GM18868 (cell line): ENCODE data around the gene ACVR1B.

Source experiments
- ATAC-seq: cut with Tn5 transposase; IDR thresholded peaks from one replicate; pipeline ENCODE4 v1.9.1; 2021; ENCODE audit warnings: mild to moderate bottlenecking, moderate library complexity; ENCODE audit not compliant: unreplicated experiment

Gene ACVR1B

DNA sequence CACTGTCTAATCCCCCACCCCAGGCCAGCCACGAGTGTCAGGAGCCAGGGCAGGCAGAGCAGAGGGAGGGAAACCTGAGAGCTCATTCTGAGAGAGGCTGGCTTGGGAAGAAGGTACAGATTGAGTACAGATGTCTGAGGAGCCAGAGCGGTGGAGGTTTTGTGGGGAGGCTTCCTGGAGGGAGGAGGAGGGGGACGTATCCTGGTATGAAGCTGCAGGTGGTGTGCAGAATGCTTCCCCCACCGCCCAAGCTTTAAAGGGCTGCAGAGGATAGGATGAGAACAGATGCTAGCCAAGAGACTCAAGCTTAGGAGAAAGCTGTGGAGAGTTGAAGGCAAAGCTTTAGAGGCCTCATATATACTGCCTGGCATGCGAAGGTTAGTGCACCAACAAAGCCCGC is 52.1 kb downstream of the ACVR1B start:
- no peak for ATAC-seq

DNA sequence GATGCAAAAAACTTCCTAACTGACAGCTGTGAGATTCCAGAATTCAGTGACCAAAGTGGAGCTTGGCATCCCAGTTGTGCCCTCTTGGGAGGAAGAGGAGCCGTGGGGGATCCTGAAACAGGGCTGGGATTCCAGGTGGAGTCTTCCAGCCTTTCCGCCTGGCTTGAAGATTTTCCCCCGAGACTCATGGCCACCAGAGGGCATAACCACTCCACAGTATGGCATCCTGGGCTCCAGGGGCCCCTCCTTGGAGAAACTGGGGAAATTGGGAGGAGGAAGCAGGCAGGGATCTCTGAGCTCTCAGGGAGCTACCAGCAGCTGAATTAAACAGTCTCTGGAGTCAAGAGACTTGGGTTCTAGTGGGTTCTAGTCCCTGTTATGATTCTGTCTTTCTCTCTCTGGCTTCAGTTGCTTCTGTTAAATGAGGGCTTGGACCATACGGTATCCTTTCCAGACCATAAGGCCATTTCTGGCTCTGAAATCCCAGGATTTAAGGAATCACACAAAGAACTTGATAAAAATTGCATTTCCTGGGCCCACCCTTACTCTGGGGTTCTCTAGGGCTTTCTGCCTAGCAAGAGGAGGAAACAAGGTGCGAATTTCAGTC is 52.6 kb downstream of the ACVR1B start:
- no peak for ATAC-seq

DNA sequence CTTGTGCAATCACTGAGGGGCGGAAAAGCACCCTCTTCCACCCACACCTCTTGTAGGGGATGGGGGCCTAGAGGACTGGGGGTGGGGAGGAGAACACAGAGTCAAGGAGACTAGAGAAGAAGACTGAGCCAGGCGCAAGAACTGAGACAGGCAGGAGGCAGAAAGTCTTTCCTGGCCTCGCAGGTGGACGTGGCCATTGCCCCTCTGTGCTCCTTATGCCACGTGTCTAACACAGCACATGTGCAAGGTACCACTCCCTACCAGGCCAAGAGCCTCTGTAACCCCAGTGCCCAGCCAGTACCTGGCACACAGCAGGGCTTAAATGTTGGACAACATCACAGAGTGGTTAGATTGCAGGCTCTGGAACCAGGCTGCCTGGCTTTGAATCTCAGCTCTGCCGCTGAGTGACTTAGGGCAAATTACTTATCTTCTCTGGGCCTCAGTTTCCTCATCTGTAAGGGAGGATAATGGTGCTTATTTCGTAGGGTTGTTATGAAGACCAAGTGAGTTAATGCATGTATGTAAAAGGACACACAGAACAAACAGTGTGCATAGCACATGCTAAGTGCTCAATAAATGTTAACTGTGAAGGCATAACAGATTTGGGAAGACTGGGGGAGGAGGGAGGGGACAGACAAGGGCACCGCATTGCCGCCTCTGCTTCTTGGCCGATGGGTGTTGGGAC is 53.9 kb downstream of the ACVR1B start:
- no peak for ATAC-seq

DNA sequence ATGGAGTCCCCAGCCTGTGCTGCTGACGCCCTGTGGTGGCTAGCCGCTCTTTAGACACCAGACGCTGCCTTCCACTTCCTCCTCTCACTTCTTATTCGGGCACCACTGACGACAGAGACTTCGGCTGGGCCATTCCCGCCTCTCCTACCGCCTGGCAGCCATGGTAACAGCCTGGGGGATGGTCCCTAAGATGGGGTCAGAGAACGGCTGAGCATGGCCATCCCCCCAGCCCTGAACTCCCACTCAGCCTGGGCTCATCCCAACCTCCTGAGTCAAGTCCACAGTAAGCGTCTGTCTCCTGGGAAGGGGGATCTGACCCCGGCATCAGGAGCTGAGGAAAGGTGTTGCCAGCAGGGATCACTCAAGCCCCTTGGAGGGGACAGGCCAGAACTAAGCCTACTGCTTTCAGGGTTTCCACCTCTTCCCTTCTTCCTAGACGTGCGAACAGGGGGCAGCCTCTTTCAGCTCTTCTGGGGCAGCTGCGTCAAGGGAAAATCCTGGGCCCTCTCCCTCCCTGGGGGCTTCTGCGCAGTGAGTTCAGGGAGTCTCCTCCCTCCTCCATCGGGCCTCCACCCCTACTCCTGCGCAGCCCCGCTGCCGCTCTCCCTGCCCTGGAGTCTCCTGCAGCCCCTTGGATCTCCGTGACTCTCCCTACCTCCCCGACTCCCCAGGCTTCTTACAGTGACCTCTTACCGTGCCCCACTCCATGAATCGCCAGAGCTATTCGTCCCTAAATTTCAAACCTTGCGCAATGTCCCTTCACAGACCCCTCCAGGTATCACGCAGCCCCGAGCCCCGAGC is 54.6 kb downstream of the ACVR1B start:
- peak; percentile 77 for ATAC-seq

DNA sequence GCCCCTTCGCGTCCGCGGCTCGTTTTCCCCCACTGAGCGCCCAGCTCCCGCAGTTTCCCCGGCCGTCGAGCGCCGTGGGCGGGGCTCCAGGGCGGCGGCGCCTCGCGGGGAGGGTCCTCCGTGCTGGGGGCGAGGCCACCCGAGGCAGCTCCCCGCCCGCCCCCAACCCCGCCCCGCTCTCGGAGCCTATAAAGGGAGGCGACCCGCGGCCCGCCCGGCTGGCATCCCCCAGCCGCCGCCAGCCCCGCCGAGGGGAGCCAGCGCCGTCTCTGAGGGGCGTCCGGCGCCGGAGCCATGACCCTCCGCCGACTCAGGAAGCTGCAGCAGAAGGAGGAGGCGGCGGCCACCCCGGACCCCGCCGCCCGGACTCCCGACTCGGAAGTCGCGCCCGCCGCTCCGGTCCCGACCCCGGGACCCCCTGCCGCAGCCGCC is 55.2 kb downstream of the ACVR1B start, which contains the start of gene TAMALIN:
Gene TAMALIN, plus strand, starts transcription at position 221 of the 432 bp plus-strand sequence. Its CDS starts 74 bp downstream, at position 295.
- ATAC-seq = no peak

DNA sequence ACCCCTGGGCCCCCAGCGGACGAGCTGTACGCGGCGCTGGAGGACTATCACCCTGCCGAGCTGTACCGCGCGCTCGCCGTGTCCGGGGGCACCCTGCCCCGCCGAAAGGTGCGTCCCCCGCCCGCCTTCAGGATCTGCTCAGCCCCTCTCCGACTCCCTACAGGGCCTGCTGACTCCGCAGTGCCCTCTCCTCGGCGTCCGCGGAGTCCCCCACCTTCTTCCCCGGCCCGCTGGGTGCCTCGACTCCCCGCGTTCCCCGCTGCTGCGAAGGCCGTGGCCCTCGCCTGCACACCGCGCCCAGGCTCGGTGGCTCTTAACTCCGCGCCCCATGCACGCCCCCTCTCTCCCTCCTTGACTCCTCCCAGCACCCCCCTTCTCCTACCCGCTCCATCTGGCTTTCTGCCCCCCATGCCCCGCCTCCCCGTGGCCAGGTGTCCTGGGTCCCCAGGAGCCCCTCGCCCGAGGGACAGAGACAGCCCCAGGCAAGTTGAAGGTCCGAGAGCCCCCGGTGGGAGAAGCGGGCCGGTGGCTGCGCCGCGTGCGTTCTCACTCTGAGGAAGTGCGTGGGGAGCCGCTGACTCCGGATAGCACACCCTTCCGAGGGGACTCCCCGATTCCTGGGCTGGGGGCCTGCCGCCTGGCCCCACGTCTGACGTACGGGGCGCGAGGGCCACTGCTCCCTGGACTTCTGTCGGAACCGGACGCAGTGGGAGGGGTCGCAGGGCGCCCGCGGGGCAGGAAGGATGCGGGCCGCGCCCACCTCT is 55.8 kb downstream of the ACVR1B start:
- ATAC-seq = no peak

DNA sequence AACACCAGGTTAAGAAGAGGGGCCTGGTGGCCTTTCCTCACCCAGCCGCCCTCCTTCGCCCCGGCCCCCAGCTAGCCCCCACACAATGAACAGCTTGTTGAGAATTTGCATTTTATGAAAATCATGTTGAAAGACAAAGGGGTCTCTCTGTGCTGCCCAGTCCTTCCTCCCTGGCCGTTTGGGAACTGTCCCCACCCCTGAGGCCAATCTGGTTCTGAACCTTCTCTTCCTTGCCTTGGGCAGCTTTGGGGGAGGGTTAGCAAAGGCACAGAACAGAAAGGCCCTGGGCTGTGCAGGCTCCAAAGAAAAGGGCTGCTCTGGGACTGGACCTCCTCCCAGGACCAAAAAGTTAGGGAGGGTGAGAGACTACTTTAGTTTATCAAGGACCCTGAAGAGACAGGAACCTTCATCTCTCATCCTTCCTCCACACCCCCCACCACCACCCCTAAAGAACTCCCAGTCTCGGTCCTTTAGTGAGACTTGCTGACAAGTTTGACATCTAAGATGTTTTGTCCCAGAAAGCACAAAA is 56.5 kb downstream of the ACVR1B start:
- ATAC-seq = no peak

DNA sequence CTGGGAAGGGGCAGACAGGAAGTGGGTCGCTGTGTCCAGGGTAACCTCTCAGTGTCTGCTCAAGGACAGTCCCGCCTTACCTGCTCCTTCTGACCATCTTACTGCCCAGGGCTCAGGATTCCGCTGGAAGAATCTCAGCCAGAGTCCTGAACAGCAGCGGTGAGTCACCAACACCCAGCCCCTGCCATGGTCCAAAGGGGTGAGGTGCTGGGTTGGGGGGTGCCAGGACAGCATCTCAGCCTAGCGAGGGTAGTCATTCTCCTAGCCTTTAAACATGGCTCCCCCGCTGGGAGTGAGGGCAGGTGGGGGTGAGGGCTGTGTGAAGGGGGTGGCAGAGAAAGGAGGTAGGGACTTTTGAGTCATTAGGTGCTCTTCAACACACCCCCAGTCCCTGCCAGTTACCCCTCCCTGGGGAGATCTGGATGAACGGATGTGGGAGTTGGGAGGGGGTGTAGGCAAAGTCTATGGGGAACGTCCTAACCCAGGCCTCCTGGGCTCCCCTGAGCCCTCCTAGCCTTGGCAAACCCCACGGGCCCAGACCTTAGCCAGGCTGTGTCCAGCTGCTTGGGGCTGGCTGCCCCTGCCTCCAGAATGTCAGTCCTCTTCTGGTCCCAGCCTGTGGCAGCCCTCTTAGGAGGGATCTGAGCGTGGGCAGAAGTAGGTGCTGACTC is 57.7 kb downstream of the ACVR1B start:
- ATAC-seq = no peak

DNA sequence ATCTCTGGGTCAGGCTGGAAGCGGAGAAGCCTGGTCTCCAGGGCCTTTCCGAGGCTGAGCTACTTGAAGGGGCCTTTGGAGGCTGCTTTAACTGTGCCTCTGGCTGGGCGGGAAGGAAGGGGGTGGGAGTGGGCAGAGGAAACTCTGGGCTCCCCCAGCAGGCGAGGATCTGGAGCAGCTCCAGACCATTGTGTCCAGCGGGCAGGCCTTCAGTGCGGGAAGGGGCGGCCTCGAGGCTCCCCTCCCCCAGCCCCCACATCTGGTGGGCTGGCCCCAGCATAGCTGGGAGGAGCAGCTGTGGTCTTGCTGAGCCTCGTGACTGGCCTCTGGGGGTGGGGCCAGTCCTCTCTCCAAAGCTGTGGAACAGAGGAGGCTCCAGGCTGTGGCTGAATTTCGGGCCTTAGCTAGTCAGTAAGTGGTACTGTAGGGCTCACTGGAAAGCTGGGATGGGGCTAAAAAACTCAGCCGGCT is 58.7 kb downstream of the ACVR1B start:
- no peak for ATAC-seq

DNA sequence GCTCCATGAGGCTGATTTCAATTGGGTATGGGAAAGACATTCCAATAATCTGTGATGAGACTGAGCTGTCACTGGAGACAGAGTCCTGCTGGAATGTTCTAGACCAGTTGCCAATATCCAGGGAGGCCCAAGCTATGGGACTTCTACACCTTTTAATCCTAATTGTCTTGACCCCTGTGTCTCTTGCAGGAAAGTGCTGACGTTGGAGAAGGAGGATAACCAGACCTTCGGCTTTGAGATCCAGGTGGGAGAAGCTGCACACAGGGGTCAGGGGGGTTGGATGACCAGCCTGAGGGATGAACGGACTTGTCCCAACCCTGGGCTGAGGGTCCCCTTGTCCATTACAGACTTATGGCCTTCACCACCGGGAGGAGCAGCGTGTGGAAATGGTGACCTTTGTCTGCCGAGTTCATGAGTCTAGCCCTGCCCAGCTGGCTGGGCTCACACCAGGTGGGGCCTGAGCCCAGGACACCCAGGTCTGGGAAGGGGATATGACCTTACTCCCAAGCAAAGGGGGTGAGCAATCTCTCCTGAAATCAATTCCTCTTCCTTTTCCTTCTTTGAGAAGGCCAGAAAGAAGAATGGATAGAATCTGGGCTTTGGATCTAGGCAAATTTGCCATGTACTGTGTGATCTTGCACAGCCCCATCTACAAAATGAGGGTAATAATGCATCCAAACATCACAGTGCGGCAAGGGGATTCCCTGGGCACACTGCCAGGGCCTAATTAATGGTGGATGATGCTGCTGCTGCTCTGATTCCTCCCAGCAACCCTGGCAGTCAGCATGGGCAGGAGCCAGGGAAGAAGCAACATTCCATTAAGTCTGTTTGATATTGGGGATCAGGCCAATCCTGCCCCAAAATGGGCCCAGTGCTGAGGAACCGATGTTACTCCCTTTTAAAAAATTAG is 59.4 kb downstream of the ACVR1B start:
- ATAC-seq = no peak

DNA sequence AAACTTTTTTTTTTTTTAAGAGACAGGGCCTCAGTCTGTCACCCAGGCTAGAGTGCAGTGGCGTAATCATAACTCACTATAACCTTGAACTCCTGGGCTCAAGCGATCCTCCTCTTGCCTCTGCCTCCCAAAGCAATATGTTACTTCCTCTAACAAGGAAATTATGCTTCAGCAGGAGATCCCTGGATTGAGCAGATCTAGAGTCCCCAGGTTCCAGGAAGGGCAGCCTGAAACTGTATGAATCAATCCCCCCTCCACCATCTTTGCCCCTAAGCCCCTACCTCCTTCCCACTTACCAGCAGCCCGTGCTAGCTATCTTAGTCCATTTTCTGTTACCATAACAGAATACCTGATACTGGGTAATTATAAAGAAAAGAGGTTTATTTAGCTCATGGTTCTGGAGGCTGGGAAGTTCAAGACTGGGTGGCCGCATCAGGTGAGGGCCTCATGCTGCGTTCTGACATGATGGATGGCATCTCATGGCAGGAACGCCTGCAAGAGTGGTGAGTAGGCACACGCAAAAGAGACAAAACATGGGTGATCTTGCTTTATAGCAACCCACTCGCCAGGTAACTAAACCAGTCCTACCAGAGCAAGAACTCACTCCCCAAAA is 60.2 kb downstream of the ACVR1B start:
- no peak for ATAC-seq

DNA sequence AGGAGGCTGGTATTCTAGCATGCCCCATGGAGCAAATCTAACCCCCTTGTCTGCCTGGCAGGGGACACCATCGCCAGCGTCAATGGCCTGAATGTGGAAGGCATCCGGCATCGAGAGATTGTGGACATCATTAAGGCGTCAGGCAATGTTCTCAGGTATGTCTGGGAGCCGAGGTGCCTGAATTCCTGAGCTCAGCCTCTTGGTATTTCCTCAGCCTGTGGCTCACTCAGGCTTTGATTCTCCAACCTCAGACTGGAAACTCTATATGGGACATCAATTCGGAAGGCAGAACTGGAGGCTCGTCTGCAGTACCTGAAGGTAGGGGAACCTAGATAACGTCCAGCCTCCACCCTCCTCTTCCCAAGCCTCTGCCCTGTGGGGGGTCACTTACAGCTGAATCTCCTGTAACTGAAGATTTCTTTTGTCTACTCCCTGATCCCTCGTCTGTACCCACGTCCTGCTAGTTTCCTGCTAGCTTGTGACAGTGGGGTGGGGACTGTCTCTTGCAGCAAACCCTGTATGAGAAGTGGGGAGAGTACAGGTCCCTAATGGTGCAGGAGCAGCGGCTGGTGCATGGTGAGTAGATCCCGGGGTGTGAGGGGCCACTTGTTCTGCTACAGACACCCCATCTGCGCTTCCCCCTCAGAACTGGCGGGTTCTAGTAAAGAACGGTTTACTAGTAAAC is 62.3 kb downstream of the ACVR1B start:
- ATAC-seq = no peak

DNA sequence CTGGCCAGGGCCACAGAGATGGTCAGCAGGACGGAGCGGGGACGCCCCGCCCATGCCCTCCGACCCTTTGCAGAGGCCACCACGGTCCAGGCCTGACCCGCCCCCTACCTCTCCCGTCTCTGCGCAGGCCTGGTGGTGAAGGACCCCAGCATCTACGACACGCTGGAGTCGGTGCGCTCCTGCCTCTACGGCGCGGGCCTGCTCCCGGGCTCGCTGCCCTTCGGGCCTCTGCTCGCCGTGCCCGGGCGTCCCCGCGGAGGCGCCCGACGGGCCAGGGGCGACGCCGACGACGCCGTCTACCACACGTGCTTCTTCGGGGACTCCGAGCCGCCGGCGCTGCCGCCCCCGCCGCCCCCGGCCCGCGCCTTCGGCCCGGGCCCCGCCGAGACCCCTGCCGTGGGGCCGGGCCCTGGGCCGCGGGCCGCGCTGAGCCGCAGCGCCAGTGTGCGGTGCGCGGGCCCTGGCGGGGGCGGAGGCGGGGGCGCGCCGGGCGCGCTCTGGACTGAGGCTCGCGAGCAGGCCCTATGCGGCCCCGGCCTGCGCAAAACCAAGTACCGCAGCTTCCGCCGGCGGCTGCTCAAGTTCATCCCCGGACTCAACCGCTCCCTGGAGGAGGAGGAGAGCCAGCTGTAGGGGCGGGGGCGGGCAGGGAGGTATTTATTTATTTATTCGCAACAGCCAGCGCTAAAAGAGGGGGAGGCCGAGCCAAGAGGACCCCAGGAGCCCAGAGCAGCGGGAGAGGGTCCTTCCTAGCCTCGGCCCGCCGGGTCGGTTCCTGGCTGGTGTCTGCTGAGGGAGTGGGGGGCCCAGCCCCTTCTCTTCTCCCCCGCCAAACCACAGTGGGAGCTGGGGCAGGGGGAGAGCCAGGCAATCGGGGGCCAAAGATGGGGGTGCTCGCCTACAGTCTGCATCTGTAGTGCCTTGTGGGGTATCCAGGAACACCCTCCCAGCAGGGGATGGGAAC is 63.4 kb downstream of the ACVR1B start:
- ATAC-seq = no peak

DNA sequence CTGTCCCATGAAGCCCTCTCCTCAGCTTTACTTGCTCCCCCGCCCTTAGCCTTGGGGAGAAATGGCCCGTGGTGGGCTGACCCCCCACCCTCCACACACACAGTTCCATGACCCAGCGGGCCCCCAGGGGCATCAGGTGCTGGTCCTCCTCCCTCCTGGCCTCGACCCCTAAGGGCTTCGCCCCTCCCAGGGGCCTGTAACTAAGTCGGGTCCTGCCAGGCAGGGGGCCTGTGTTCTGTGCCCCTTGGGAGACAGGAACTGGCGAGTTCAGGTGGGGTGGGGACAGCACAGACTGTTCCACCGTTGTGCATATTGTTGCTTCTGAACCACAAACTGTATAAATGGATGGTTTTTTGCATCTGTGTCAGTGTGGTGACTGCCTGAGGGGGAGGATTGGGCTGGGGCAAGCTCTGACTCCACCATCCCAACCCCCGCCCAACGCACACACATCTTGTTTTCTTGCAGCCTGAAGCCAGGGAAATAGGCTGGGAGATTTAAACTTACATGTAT is 64.1 kb downstream of the ACVR1B start:
- no peak for ATAC-seq

DNA sequence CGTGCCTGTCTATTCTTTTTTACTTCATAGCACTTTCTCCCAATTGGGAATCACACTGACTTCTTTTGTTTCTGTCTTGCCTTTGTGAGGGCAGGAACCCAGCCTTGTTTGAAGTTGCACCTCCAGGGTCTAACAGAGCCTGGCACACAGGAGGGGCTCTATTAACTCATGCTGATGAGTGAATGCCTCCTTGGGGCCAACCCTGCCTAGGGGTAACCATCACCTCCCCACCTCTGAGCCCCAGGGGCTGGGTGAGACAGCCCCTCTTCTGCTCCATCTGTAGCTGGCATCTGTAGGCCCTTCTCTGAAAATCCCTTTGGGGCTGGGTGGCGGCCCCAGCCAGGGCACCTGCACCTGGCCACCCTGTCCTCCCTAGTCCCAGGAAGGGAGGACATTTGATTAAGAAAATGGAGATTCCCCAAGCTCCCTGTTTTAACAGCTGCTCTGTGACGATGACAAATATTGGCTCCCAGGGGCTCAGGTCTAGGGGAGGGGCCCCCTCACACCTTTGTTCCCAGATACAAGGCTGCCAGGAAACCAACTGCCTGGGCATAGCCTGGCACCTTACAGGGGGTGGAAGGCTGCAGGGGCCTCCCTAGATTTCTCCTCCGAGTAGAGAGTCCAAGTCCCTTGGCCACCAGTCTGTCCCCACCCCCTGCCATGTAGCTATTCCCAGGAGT is 67.1 kb downstream of the ACVR1B start:
- no peak for ATAC-seq

DNA sequence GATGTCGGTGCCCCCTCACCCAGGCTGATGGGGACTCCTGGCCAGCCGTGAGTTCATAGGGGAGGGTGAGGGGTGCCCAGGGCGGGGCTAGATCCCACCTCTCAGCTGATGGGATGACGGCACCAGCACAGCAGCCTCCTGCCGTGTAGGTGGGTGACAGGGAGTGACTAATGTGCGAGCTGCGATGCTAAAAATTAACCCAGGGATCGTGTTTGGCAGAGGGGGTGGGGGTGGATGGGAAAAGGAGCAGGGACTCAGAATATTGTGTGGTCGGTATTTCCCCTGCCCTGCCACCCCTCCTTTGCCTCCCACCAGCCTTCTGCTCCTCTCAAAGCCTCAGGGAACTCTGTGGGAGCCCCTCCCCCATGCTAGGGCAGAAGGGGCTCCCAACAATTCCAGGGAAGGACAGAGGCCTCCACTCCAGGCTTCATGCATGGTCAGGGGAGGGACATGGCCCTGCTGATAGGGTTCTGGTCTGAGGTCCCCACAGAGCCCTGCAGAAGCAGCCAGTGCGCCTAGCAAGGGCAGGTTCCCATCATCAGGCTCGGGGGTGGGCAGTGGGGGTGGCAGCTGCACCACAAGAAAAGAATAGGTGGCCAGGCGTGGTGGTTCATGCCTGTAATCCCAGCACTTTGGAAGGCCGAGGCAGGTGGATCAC is 67.7 kb downstream of the ACVR1B start:
- ATAC-seq = no peak
